ENCODE measurements around the gene SERPINB12.

- TF ChIP-seq POLR2A (IDR thresholded peaks at IDR 0.05) (no peak), CTCF (IDR thresholded peaks at IDR 0.05) (no peak)
These were observed 43.8 kb downstream of the SERPINB12 start for GRCh38 chr18:63585988-63586387.
